Endothelial cell of umbilical vein (primary cell): ENCODE results near the gene FAM120B. TPM values are rescaled to one million over a fixed set of nuclear protein-coding genes. Genes with fewer than 3 reads are reported as not detected.

Experiments used
- BruUV-seq: library from RNA; stranded (reverse); fragments of 400-500 nt; replicated peaks from 2 replicates; lab custom pipeline; 2021; lab: Mats Ljungman, UMichigan
- CTCF ChIA-PET: fragments of 300-600, 350-600 bp; sonication (Branson Sonifier 250); formaldehyde crosslinking; loops from one replicate; lab custom pipeline; 2021; ENCODE audit warnings: antibody characterized with exemption, inconsistent platforms; lab: Charles Lee
- POLR2A ChIA-PET: fragments of 300-600, 350-600 bp; sonication (Branson Sonifier 250); formaldehyde crosslinking; loops from one replicate; lab custom pipeline; 2021; ENCODE audit warnings: antibody characterized with exemption, inconsistent platforms; lab: Charles Lee
- DNase-seq: peaks from one replicate; pipeline ENCODE4 v3.0.0-alpha.2; 2011; ENCODE audit warnings: low read depth, low spot score
- FAIRE-seq: peaks from 2 replicates; lab custom pipeline; 2011; peaks lifted over from hg19 to GRCh38; lab: Jason Lieb, UNC
- H2AFZ ChIP-seq: 2 replicates; pipeline ENCODE4 v1.6.0; 2012; ENCODE audit warnings: low read depth, low read length, control low read depth, inconsistent platforms
- H3K27ac ChIP-seq: 2 replicates; pipeline ENCODE4 v1.5.1; 2011; ENCODE audit warnings: low read depth, mild to moderate bottlenecking, control low read depth, low read length, moderate library complexity; ENCODE audit not compliant: insufficient read depth
- H3K27me3 ChIP-seq, 2 experiments: 2 replicates each; pipeline versions ENCODE4 v1.6.0 to v1.6.1; 2011; ENCODE audit warnings: low read length in 2 of 2, mixed read lengths in 1 of 2; ENCODE audit not compliant: control insufficient read depth in 2 of 2, insufficient read depth in 2 of 2
- H3K36me3 ChIP-seq, 2 experiments: 2 replicates in 1 of 2; 3 replicates in 1 of 2; pipeline ENCODE4 v1.5.1; 2011; ENCODE audit warnings: low read length in 2 of 2, mild to moderate bottlenecking in 1 of 2, moderate library complexity in 1 of 2; ENCODE audit not compliant: control insufficient read depth in 2 of 2, insufficient read depth in 2 of 2; ENCODE audit errors: extremely low read depth in 1 of 2
- H3K4me1 ChIP-seq: 3 replicates; pipeline ENCODE4 v1.5.1; 2011; ENCODE audit warnings: mild to moderate bottlenecking, low read length; ENCODE audit not compliant: control insufficient read depth, insufficient read depth; ENCODE audit errors: extremely low read depth
- H3K4me2 ChIP-seq: 2 replicates; pipeline ENCODE4 v1.6.1; 2011; ENCODE audit warnings: low read length, control low read depth, mixed read lengths; ENCODE audit not compliant: insufficient read depth
- H3K4me3 ChIP-seq, 3 experiments: fragments of 200-600 bp in 1 of 3; sonication (generic), shearing (Covaris generic) in 1 of 3; replicated peaks in 1 of 3; 2 replicates each; pipeline ENCODE4 v1.5.1; 2011 to 2016; ENCODE audit warnings: control low read depth in 3 of 3, low read length in 3 of 3, mild to moderate bottlenecking in 2 of 3, inconsistent platforms in 1 of 3, low read depth in 1 of 3, moderate library complexity in 1 of 3; ENCODE audit not compliant: insufficient read depth in 1 of 3
- H3K79me2 ChIP-seq: 2 replicates; pipeline ENCODE4 v1.6.0; 2012; ENCODE audit warnings: low read length, inconsistent platforms; ENCODE audit not compliant: control insufficient read depth, insufficient read depth
- H3K9ac ChIP-seq: replicated peaks from 2 replicates; pipeline ENCODE3; 2011; ENCODE audit warnings: low read length, control low read depth; ENCODE audit not compliant: insufficient read depth; ENCODE audit errors: extremely low read depth
- H3K9me1 ChIP-seq: replicated peaks from 3 replicates; pipeline ENCODE4 v1.6.0; 2011; ENCODE audit warnings: mild to moderate bottlenecking, low read length; ENCODE audit not compliant: control insufficient read depth, insufficient read depth; ENCODE audit errors: extremely low read depth
- H3K9me3 ChIP-seq: replicated peaks from 2 replicates; pipeline ENCODE4 v1.5.1; 2012; ENCODE audit warnings: low read length, inconsistent platforms; ENCODE audit not compliant: control insufficient read depth, insufficient read depth
- H4K20me1 ChIP-seq: replicated peaks from 2 replicates; pipeline ENCODE3; 2011; ENCODE audit warnings: mild to moderate bottlenecking, low read length; ENCODE audit not compliant: control insufficient read depth, insufficient read depth; ENCODE audit errors: extremely low read depth
- CTCF ChIP-seq, 2 donors: IDR thresholded peaks; 1 replicate in 1 of 2; 2 replicates in 1 of 2; pipeline ENCODE4 v1.5.1; 2011; ENCODE audit warnings: low read length in 2 of 2, mild to moderate bottlenecking in 2 of 2, moderate library complexity in 2 of 2, control low read depth in 1 of 2, inconsistent platforms in 1 of 2, low read depth in 1 of 2; ENCODE audit not compliant: insufficient read depth in 1 of 2; ENCODE audit errors: extremely low read depth in 1 of 2
- EZH2 ChIP-seq: IDR thresholded peaks from 2 replicates; pipeline ENCODE4 v1.6.1; 2012; ENCODE audit warnings: borderline replicate concordance, low read depth, mild to moderate bottlenecking, moderate library complexity, low read length, inconsistent platforms; ENCODE audit not compliant: severe bottlenecking
- FOS ChIP-seq: IDR thresholded peaks from 2 replicates; pipeline ENCODE4 v1.6.1; 2011; ENCODE audit warnings: mild to moderate bottlenecking, low read length, moderate library complexity, borderline replicate concordance; ENCODE audit not compliant: insufficient read depth
- GATA2 ChIP-seq: IDR thresholded peaks from 2 replicates; pipeline ENCODE4 v1.7.0; 2011; ENCODE audit warnings: low read depth, mild to moderate bottlenecking, moderate library complexity, mixed read lengths, low read length; ENCODE audit not compliant: insufficient read length, insufficient read depth
- JUN ChIP-seq: IDR thresholded peaks from 2 replicates; pipeline ENCODE4 v1.6.1; 2011; ENCODE audit warnings: borderline replicate concordance, low read depth; ENCODE audit not compliant: insufficient read length, insufficient read depth
- MYC ChIP-seq: IDR thresholded peaks from one replicate; pipeline ENCODE4 v1.6.1; 2011; ENCODE audit warnings: mild to moderate bottlenecking, low read depth, low read length
- POLR2A ChIP-seq: IDR thresholded peaks from 2 replicates; pipeline ENCODE4 v1.6.1; 2012; ENCODE audit warnings: low read depth, mild to moderate bottlenecking, control low read depth, low read length
- POLR2AphosphoS5 ChIP-seq: IDR thresholded peaks from 2 replicates; pipeline ENCODE4 v1.6.1; 2012; ENCODE audit warnings: low read depth, mild to moderate bottlenecking, control low read depth, low read length, moderate library complexity; ENCODE audit not compliant: insufficient read depth
- dilution Hi-C: fragments of 300-500 bp; cut with MboI; formaldehyde crosslinking; loops from one replicate; pipeline ENCODE4 v1.15.0; 2019; ENCODE audit warnings: low sequenced_read_pairs; ENCODE audit not compliant: extremely low pct_ligation_motif_present
- intact Hi-C: fragments of 100-400 bp; cut with micrococcal nuclease; formaldehyde crosslinking; loops from one replicate; pipeline ENCODE4 v1.10.0; 2022
- polyA plus RNA-seq, 4 experiments: library from polyadenylated mRNA; depleted of rRNA in 3 of 4; stranded (reverse) in 3 of 4; unstranded in 1 of 4; fragments of >200 nt; gene quantifications; 2 replicates each; pipeline versions ENCODE4 v1.2.1 to v1.2.3, GENCODE V29; 2011 to 2012; ENCODE audit warnings: missing spikeins in 1 of 4
- total RNA-seq: library from RNA; stranded (reverse); gene quantifications from 2 replicates; pipeline ENCODE4 v1.2.3, GENCODE V29; 2021
- TF ChIP-seq, protein P1 (sequence below): IDR thresholded peaks from 2 replicates; pipeline ENCODE4 v1.6.1; 2011; ENCODE audit not compliant: insufficient read depth, insufficient read length

The FAM120B gene
- total and polyA plus RNA-seq, 2 donors (not counting 3 experiments of a cell fraction or from before 2014, with no cell fraction given) = 10.8 to 28.2 TPM

GRCh38 chr6:170346649-170347048 is 40.1 kb downstream of the FAM120B start:
- no peak overlapping the region for H2AFZ ChIP-seq
- CTCF ChIA-PET = no interaction called here
- H3K9me1 ChIP-seq = no peaks in the 10 kb centered on the region
- dilution Hi-C loops = no loop called here
- BruUV-seq = no TSS peak
- no peaks in the 10 kb centered on the region for H3K9me3 ChIP-seq
- peaks cover 9% of the 10 kb centered on the region for H3K79me2 ChIP-seq
- no peak overlapping the region for H3K4me2 ChIP-seq
- POLR2A ChIA-PET = no interaction called here
- no peaks in the 10 kb centered on the region for H4K20me1 ChIP-seq
- DNase-seq (no peak), FAIRE-seq (no peak)
- peaks cover 17% of the 10 kb centered on the region for H3K4me1 ChIP-seq
- H3K27ac ChIP-seq = no peak overlapping the region
- intact Hi-C loops = loop anchor here (5.0 kb wide), 1 partner anchor 91 kb away; no protein-coding TSS in a partner anchor
- TF ChIP-seq, protein P1, sequence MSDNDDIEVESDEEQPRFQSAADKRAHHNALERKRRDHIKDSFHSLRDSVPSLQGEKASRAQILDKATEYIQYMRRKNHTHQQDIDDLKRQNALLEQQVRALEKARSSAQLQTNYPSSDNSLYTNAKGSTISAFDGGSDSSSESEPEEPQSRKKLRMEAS = no peak
- no peak for TF ChIP-seq EZH2
- no peak for TF ChIP-seq MYC
- no peak for TF ChIP-seq FOS
- TF ChIP-seq CTCF (IDR thresholded peaks at IDR 0.05; ENCODE audit: extremely low read depth in 1 of 2, insufficient read depth in 1 of 2, low read depth in 1 of 2, low read length in 2 of 2) = no peak
- TF ChIP-seq POLR2AphosphoS5 = no peak
- no peak for TF ChIP-seq JUN
- TF ChIP-seq POLR2A = no peak
- TF ChIP-seq GATA2 = no peak
- peaks cover 3 to 10% of the 10 kb centered on the region in 2 experiments for H3K36me3 ChIP-seq
- H3K27me3 ChIP-seq = no peaks in the 10 kb centered on the region
- no peak overlapping the region for H3K9ac ChIP-seq
- H3K4me3 ChIP-seq = no peak overlapping the region
